Stimulated activated CD4-positive, alpha-beta T cell treated with anti-CD3 and anti-CD28 coated beads, Interleukin-4, amount 100 ng/mL, for 24 hours (primary cell): ENCODE measurements around the gene GPR37L1.
"Not testable (repeated sequence)": the region's sequence is repeated elsewhere in the genome, so short reads cannot be mapped to it uniquely, and the experiment has no call there.

Experiments used
- DNase-seq: peaks from one replicate; pipeline ENCODE4 v3.0.0-alpha.2; 2020

The GPR37L1 gene

GRCh38 chr1:202176949-202177927 lies 54.5 kb downstream of the GPR37L1 start:
- no peak for DNase-seq

- DNase-seq, result no peak
These were observed 57.4 kb downstream of the GPR37L1 start for GRCh38 chr1:202179828-202180750.

DNA sequence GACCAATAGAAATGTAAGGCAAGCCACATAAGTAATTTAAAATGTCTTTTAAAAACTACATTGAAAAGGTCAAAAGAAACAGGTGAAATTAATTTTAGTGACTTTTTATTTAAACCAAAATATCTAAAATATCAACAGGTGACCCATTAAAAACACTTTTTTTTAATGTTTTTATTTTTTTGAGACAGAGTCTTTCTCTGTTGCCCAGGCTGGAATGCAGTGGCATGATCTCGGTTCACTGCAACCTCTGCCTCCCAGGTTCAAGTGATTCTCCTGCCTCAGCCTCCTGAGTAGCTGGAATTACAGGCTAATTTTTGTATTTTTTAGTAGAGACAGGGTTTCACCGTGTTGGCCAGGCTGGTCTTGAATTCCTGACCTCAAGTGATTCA lies 58.0 kb downstream of the GPR37L1 start:
- not testable (repeated sequence) for DNase-seq

DNA sequence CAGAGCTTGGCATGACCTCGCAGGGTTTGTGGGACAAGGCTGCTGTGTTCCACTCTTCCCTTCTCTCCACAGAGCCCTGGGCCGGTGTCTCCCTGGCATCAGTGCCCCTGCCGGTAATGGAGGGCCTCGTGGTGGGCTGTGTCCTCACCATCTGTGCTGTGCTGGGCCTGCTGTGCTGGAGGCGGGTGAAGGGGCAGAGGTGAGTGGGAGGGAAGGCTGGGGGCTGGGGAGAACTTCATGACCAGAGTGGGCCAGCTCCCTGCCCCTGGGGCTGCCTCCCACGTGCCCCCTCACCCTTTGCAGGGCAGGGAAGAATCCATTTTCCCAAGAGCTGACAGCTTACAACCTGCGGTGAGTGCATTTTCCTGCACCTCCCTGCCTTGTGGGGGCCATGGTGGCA lies 58.9 kb downstream of the GPR37L1 start:
- no peak for DNase-seq

DNA sequence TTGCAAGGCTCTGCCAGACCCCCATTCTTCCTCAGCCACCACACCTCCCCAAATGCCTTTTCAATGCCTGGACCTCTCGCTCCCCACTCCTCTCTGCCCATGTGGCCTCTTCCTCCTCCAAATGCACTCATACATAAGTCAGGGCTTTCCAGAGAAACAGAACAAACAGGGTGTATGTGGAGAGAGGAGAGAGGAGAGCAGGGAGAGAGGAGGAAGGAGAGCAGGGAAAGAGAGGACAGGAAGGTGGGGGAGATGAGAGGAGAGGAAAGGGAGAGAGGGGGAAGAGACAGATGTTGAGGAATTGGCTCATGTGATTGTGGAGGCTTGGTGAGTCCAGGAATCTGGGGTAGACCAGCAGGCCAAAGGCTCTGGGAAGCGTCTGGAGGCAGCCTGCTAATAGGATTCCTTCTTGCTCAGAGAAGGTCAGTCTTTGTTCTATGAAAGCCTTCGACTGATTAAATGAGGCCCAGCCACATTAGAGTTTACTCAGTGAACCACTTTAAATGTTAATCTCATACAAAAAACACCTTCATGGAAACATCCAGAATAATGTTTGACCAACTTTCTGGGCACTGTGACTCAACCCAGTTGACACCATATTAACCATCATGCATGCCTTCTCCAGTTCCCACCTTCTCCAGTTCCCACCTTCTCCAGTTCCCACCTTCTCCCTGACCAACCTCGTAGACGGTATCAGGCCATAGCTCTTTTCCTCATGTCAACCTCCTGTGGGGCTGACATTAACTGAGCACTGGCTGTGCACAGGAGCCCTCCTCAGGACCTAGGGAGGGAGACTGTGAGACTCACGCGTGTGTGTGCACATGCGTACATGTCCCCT lies 59.5 kb downstream of the GPR37L1 start:
- no peak for DNase-seq
